ENCODE results near the gene COIL.

COIL gene

GRCh38 chr17:56908001-56908542 is 52.8 kb downstream of the COIL start:
- no peak for DNase-seq

- no peak for DNase-seq
Observed at GRCh38 chr17:56903560-56903959, 57.3 kb downstream of the COIL start.

GRCh38 chr17:56902348-56902747 is 58.5 kb downstream of the COIL start:
- no peak for DNase-seq

- no peak for DNase-seq
Observed at GRCh38 chr17:56899403-56899802, 61.4 kb downstream of the COIL start.

GRCh38 chr17:56898874-56899273 is 62.0 kb downstream of the COIL start:
- no peak for DNase-seq

GRCh38 chr17:56897646-56898424 is 63.0 kb downstream of the COIL start:
- no peak for DNase-seq

GRCh38 chr17:56896968-56897359 is 63.9 kb downstream of the COIL start:
- no peak for DNase-seq

- no peak for DNase-seq
Observed at GRCh38 chr17:56896217-56896967, 64.5 kb downstream of the COIL start.

GRCh38 chr17:56894859-56895455 is 65.9 kb downstream of the COIL start:
- no peak for DNase-seq

- DNase-seq, result no peak
Observed at GRCh38 chr17:56893503-56893902, 67.3 kb downstream of the COIL start.

GRCh38 chr17:56892333-56892732 is 68.5 kb downstream of the COIL start:
- no peak for DNase-seq

GRCh38 chr17:56891751-56892150 is 69.1 kb downstream of the COIL start:
- no peak for DNase-seq

- no peak for DNase-seq
Observed at GRCh38 chr17:56890906-56891674, 69.8 kb downstream of the COIL start.

- no peak for DNase-seq
Observed at GRCh38 chr17:56890390-56890789, 70.5 kb downstream of the COIL start.

Data from NCI-H2171 treated with DMSO at 0.1 percent for 48 hours (cell line).